Measurements from ENCODE around the gene TP53AIP1.

The TP53AIP1 gene

DNA sequence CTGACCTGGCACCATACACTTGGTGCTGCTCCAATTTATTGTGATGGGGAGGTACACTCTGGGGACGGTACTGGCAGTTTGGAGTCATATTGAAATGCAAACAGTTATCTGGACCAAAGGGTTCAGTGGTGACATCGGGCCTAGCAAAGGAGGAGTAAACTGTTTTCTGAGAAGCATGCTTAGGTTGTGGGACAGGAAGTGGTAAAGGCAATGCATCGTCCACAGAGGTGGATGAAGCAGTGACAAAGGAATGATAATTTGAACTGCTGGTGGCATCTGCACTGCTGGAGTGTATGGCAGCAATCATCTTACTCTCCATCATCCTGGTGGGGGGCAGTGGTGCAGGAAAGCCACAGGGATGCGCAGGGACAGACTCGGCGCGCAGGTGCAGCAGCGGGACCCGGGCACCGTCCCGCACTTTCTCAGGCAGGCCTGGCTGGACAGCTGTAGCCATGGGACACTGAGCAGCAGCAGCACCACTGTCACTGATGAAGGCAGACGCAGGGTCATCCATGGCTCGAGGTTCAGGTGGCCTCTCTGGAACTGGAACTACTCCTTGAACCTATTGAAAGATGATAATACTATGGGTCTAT is 28.0 kb upstream of the TP53AIP1 start:
- no peak overlapping the region for H3K4me3 Mint-ChIP-seq
- H3K36me3 Mint-ChIP-seq (ENCODE audit: low read depth), result peaks cover 66% of the 10 kb centered on the region
- no peaks in the 10 kb centered on the region for H3K9me3 Mint-ChIP-seq
- H3K27me3 Mint-ChIP-seq (ENCODE audit: low read depth), result no peaks in the 10 kb centered on the region
- TF ChIP-seq, protein P1, sequence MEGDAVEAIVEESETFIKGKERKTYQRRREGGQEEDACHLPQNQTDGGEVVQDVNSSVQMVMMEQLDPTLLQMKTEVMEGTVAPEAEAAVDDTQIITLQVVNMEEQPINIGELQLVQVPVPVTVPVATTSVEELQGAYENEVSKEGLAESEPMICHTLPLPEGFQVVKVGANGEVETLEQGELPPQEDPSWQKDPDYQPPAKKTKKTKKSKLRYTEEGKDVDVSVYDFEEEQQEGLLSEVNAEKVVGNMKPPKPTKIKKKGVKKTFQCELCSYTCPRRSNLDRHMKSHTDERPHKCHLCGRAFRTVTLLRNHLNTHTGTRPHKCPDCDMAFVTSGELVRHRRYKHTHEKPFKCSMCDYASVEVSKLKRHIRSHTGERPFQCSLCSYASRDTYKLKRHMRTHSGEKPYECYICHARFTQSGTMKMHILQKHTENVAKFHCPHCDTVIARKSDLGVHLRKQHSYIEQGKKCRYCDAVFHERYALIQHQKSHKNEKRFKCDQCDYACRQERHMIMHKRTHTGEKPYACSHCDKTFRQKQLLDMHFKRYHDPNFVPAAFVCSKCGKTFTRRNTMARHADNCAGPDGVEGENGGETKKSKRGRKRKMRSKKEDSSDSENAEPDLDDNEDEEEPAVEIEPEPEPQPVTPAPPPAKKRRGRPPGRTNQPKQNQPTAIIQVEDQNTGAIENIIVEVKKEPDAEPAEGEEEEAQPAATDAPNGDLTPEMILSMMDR (IDR thresholded peaks at IDR 0.05; ENCODE audit: unreplicated experiment in 3 of 3), result no peak
- H3K4me1 Mint-ChIP-seq, result no peaks in the 10 kb centered on the region
- H3K27ac Mint-ChIP-seq, result no peak overlapping the region

DNA sequence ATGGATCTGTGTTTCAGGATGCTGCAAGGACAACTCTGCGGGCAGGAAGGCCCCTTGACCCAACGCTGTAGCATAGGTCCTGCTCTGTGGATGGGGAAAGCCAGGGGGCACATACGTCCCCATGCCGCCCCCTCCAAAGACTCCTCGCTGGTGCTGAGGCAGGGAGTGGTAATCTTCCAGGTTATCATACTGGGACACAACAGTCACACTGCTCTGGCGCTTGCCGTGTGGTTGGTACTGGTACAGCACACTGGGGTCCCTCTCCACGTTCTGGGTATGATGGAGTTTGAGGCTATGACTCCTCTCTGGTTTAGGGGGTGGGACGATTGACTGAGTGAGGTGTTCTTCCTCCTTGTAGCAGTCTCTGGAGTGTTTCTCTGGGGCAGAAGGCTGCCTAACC is 26.2 kb upstream of the TP53AIP1 start:
- Mint-ChIP-seq H3K36me3 (ENCODE audit: low read depth) (peaks cover 67% of the 10 kb centered on the region), H3K9me3 (no peaks in the 10 kb centered on the region), H3K4me1 (peaks cover 5% of the 10 kb centered on the region), H3K27me3 (ENCODE audit: low read depth) (no peaks in the 10 kb centered on the region), H3K4me3 (no peak overlapping the region), H3K27ac (no peak overlapping the region)
- TF ChIP-seq, protein P1 (IDR thresholded peaks at IDR 0.05; ENCODE audit: unreplicated experiment in 3 of 3), result no peak

DNA sequence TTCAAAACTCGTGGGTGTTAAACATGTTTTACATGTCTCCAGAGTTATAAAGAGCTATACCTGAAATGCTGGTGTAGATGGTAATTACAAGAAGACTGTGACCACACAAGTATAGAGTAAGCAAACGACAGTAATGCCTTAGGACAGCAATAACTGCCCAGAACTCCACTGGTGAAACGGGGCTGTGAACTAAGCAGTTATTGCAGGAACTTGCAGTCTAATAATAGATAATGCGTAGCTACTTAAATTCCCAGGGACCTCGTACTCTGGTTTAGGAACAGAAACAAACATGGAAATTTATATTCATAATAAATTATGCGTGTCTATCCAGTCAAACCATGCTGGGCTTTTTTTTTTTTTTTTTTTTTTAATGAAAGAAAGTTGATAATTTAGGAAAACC is 24.9 kb upstream of the TP53AIP1 start:
- H3K4me1 Mint-ChIP-seq, result peaks cover 5% of the 10 kb centered on the region
- TF ChIP-seq, protein P1 (IDR thresholded peaks at IDR 0.05; ENCODE audit: unreplicated experiment in 3 of 3), result no peak
- no peak overlapping the region for H3K4me3 Mint-ChIP-seq

DNA sequence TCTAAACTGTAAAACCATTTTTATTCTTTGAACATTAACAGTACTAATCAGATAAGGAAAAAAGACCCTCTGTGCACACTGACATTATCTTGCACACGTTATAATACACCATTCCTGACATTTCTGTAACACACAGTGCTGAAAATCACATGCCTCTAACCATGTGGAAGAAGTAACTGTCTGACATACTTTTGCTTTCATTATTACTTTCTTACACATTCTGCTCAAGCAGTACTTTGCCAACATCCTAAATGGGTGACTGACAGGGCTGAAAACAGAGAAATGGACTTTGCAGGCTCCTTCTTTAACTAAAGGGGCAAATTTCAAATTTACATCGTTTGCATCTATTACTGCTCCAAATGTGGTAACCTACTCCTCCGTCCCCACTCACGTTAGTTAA is 22.8 kb upstream of the TP53AIP1 start:
- no peaks in the 10 kb centered on the region for H3K9me3 Mint-ChIP-seq
- H3K27ac Mint-ChIP-seq, result no peak overlapping the region
- no peaks in the 10 kb centered on the region for H3K27me3 Mint-ChIP-seq (ENCODE audit: low read depth)
- peaks cover 5% of the 10 kb centered on the region for H3K4me1 Mint-ChIP-seq
- H3K36me3 Mint-ChIP-seq (ENCODE audit: low read depth), result peaks cover 35% of the 10 kb centered on the region
- TF ChIP-seq, protein P1 (IDR thresholded peaks at IDR 0.05; ENCODE audit: unreplicated experiment in 3 of 3), result no peak
- H3K4me3 Mint-ChIP-seq, result no peak overlapping the region

More for the DNA sequence above, 24.9 kb upstream of the TP53AIP1 start:
- Mint-ChIP-seq H3K27me3 (ENCODE audit: low read depth) (no peaks in the 10 kb centered on the region), H3K27ac (no peak overlapping the region), H3K9me3 (no peaks in the 10 kb centered on the region), H3K36me3 (ENCODE audit: low read depth) (peaks cover 56% of the 10 kb centered on the region)

DNA sequence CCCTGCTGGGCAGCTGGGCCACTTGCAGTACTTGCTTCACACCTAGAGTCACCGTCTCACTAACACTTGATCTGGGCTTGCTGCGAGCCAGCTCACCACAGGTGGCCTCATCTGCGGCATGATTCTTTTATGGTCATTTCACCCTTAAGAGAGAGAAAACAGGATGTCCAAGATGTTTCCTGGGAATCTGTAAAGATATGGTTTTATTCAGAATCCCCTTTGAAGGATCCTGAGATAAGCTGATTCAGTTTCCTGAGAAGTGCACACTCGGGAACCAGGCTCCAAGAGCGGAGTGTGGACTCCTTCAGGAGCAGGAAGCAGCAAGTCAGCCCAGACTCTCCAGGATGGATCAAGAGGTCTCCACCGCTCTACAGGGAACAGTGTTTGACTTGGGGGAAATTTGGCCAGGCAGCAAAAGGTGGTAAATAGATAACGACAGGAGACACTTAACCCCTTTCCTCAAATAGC is 21.8 kb upstream of the TP53AIP1 start:
- H3K9me3 Mint-ChIP-seq, result no peaks in the 10 kb centered on the region
- TF ChIP-seq, protein P1 (IDR thresholded peaks at IDR 0.05; ENCODE audit: unreplicated experiment in 3 of 3), result no peak
- H3K4me3 Mint-ChIP-seq, result no peak overlapping the region
- peaks cover 5% of the 10 kb centered on the region for H3K4me1 Mint-ChIP-seq
- H3K27ac Mint-ChIP-seq, result no peak overlapping the region
- peaks cover 25% of the 10 kb centered on the region for H3K36me3 Mint-ChIP-seq (ENCODE audit: low read depth)
- no peaks in the 10 kb centered on the region for H3K27me3 Mint-ChIP-seq (ENCODE audit: low read depth)

DNA sequence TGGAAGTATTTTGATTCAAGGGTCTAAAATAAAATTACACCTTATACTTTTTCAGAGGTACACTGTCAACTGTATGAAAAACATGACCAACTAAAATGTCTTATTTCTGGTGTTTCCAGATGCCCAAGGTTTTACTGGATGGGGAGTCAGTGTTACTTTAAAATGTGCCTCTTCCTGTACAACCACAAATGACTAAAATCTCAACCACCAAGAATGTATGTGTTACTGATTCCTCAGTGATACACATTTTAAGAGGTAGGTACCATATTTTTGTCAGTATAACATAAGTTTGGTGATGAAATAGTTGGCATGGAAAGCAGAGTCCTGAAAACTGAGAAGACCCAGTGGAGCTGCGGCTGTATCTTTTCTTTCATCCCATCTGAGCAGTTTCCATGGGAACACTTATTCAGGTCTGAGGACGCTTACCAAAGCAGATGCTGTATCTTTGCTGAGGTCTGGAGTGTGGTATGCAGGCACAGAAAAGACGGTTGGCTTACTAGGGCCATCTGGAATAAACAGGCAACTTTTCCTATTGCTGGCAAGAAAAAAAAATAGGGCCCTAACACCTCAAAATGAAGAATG is 21.2 kb upstream of the TP53AIP1 start:
- no peak overlapping the region for H3K27ac Mint-ChIP-seq
- H3K4me3 Mint-ChIP-seq, result no peak overlapping the region
- H3K9me3 Mint-ChIP-seq, result no peaks in the 10 kb centered on the region
- peaks cover 5% of the 10 kb centered on the region for H3K4me1 Mint-ChIP-seq
- TF ChIP-seq, protein P1 (IDR thresholded peaks at IDR 0.05; ENCODE audit: unreplicated experiment in 3 of 3), result no peak
- peaks cover 19% of the 10 kb centered on the region for H3K36me3 Mint-ChIP-seq (ENCODE audit: low read depth)
- H3K27me3 Mint-ChIP-seq (ENCODE audit: low read depth), result no peaks in the 10 kb centered on the region
